Midbrain (tissue), 1 donor: Measurements from ENCODE around the gene LRRC45.
"Not testable (repeated sequence)": the region's sequence is repeated elsewhere in the genome, so short reads cannot be mapped to it uniquely, and the experiment has no call there.

ENCODE experiments used
- DNase-seq: peaks from one replicate; lab custom pipeline; 2025; lab: John Stamatoyannopoulos, UW

LRRC45 gene

GRCh38 chr17:82022981-82023446 lies at the start of gene LRRC45:
Gene LRRC45, plus strand, starts transcription at chr17:82023305. Its CDS starts 339 bp downstream, at chr17:82023644.
- DNase-seq, result peak; percentile 100

- no peak for DNase-seq
Observed at GRCh38 chr17:81973432-81973831, 49.7 kb upstream of the LRRC45 start.

GRCh38 chr17:81976332-81977210 lies 46.5 kb upstream of the LRRC45 start:
- no peak for DNase-seq

- peak; percentile 91 for DNase-seq
Observed at GRCh38 chr17:81977211-81977808, 45.8 kb upstream of the LRRC45 start, which contains the start of gene ASPSCR1. Gene ASPSCR1, plus strand, starts transcription at chr17:81977629. Its CDS starts 18 bp downstream, at chr17:81977647.

- no peak for DNase-seq
Observed at GRCh38 chr17:81978524-81979298, 44.4 kb upstream of the LRRC45 start.

- DNase-seq, result no peak
Observed at GRCh38 chr17:81980122-81980521, 43.0 kb upstream of the LRRC45 start.

- DNase-seq, result no peak
Observed at GRCh38 chr17:81980707-81981343, 42.3 kb upstream of the LRRC45 start.

GRCh38 chr17:81981511-81981910 lies 41.6 kb upstream of the LRRC45 start:
- DNase-seq, result not testable (repeated sequence)

GRCh38 chr17:81983011-81983638 lies 40.0 kb upstream of the LRRC45 start:
- no peak for DNase-seq

GRCh38 chr17:81983639-81984373 lies 39.3 kb upstream of the LRRC45 start:
- no peak for DNase-seq

- no peak for DNase-seq
Observed at GRCh38 chr17:81984773-81985410, 38.2 kb upstream of the LRRC45 start.

GRCh38 chr17:81986606-81987005 lies 36.5 kb upstream of the LRRC45 start:
- no peak for DNase-seq

- DNase-seq, result no peak
Observed at GRCh38 chr17:81987161-81987770, 35.8 kb upstream of the LRRC45 start.

GRCh38 chr17:81990836-81991683 lies 32.0 kb upstream of the LRRC45 start:
- no peak for DNase-seq

GRCh38 chr17:81991684-81992305 lies 31.3 kb upstream of the LRRC45 start:
- DNase-seq, result peak; percentile 74

- DNase-seq, result no peak
Observed at GRCh38 chr17:81992306-81993102, 30.6 kb upstream of the LRRC45 start.
